NCI-H774 (cell line): ENCODE measurements around the gene WDFY2.

ENCODE experiments used
- DNase-seq: peaks from one replicate; lab custom pipeline; 2025; lab: John Stamatoyannopoulos, UW

Gene WDFY2

DNA sequence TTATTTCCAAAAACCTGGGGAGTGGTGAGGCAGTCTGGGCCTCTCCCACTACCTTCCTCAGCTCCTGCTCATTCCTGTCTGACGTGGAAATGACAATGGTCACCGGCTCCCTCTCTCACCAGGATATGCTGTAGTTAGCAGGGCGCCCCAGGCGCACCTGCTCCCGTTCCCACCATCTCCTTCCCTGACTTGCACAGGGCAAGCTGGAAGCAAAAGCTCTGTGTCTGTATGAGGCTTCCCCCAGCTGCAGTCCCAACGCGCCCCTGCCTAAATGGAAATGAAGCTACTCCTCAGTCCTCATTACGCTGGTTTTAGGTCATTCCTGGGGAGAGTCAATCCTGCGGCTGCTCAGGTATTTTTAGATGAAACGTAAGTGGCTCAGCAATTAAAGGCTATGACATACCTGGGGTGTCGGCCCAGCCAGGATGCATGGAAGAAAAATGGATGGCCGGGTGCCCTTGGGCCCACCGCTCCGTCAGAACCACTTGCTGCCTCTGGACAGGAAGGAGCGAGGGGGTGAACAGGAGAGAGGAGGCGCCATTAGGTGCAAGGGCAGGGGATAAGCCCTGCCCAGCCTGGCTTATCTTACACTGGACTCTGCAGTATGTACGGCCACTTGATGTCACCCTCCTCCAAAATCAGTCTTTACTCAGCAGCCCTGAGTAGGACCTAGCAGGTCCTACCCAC, 187.3 kb downstream of the WDFY2 start:
- no peak for DNase-seq

DNA sequence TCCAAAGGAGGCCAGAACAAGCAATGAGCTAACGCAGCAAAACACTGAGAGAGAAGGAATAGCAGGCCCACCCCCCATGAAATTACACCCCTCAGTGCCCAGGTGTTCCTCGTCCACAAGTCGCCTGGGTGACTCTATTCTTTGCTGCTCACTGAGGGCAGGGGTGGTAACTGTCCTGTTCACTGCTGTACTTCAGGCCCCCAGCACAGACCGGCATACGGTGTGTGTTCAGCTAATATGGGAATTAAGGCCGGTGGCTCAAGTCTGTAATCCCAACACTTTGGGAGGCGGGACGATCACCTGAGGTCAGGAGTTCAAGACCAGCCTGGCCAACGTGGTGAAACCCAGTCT, 187.8 kb downstream of the WDFY2 start:
- DNase-seq, result no peak

DNA sequence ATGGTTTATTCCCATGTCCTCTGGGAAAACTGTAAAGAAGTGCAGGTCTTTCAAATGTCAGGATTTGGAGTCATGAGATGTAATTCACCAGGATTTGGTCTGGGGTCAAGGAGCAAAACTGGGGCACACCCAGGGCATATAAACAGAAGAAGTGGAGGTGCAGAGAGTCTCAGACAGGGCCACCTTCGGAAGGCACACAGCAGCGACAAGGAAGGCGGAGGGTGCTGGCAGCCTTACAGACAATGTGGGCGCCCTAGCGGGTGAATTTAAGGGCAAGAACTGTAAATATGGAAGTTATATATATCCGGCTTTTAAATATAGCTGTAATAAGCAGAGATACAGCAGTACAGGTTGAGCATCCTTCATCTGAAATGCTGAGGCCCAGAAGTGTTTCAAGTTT, 188.5 kb downstream of the WDFY2 start:
- no peak for DNase-seq

GRCh38 chr13:51773515-51773914, 189.3 kb downstream of the WDFY2 start:
- no peak for DNase-seq

- DNase-seq, result no peak
Measured at GRCh38 chr13:51776179-51776578, 191.9 kb downstream of the WDFY2 start.

DNA sequence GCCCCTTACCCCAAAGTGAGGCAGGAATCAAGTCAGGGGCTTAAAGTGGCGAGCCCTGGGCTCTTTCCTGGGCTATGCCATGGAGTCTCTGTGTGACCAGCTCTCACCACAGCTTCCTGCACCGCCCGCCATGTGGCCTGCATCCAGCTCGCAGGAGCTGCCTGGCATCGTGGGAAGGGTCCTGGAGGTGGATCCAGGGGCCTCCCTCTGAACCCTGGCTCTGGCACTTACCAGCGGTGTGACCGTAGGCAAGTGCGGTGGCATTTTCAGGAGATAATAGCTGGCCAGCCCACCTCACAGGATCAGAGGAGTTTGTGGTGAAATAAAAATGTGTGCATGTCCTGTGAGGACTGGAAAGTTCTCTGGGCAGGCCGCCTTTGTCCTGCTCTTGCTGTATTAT, 193.7 kb downstream of the WDFY2 start:
- DNase-seq, result no peak

DNA sequence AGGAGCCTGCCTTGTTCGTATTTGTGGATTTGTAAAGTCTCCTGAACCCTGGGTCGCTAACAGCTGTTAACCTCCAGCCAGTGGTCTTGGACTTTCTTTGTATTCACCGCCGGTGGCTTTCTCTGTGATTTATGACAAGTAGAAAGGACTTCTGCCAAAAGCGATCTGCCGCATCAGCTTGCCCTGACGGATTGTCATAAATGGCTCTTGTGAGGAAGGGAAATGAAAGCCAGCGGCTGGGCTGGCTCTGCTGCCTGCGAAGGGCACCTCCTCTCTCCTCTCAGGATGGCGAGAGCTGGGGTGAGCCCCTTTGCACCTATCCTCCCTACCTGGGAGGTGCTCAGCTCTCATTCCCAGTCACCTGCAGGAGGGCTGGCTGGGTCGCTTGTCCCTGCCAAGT, 194.1 kb downstream of the WDFY2 start:
- DNase-seq, result no peak

DNA sequence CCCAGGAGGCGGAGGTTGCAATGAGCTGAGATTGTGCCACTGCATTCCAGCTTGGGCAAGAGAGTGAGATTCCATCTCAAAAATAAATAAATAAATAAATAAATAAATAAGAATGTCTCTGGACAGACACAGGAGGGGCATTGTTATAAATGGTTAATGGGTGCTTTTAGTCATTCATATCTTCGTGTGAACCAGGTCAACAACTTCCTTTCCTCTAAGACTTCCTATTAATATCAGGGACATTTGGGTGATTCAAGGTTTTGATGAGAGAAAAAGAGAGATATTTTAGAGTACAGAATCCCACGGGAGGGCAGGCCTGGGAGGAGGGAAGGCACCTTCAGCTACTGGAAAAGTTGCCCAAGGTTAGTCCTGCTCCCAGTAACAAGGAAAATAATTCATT, 195.8 kb downstream of the WDFY2 start:
- no peak for DNase-seq

DNA sequence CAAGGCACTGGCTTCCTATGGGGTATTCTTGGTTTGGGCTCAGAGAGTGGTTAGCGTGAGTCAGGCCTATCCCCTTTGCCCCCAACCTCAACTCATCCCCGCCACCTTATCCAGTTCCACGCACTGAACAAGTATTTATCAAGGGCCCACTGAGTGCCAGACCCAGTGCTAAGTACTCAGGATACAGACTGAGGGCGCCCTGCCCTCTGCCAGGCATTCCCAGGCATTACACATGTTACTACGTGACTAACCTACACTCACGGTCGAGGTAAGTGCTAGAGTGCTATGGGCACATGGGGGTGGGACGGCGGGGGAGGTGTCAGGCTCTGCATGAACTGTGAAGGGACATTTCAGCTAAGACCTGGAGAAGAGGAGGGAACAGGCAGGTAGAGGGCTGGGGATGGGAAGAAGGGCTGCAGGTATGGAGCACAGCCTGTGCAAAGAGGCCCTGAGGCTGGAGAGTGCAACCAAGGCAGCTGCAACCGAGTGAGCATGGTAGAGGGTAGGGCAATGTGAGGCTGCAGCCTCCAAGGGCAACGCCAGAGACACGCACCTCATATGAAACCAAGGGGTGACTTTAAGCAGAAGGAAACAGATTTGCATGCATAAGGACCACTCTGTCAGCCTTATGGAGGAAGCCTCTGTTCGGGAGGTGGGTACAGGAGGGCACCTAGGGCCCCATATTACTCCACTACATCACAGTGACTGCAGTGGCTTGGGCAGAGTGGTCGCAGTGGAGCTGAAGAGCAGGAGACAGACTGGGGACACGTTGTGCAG, 197.2 kb downstream of the WDFY2 start:
- no peak for DNase-seq

GRCh38 chr13:51782026-51782710, 197.9 kb downstream of the WDFY2 start:
- no peak for DNase-seq

- DNase-seq, result no peak
Measured at GRCh38 chr13:51783428-51784094, 199.3 kb downstream of the WDFY2 start.

DNA sequence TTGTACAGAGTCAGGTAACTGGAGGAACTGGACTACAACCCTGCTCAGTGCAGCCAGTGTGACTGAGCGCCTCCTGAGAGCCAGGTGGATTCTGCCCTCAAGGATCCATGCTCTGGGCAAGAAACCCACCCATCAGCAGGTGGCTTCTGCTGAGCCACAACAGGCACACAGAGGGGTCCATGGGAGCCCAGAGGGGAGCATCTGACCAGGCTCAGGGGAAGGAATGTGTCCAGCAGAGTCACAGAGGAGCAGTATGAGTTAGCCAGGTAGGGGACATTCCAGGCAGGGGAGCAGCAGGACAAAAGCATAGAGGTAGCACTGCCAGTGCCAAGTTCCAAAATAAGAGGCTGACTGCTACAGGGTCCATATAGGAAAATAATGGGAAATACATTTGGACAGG, 199.8 kb downstream of the WDFY2 start:
- DNase-seq, result no peak

DNA sequence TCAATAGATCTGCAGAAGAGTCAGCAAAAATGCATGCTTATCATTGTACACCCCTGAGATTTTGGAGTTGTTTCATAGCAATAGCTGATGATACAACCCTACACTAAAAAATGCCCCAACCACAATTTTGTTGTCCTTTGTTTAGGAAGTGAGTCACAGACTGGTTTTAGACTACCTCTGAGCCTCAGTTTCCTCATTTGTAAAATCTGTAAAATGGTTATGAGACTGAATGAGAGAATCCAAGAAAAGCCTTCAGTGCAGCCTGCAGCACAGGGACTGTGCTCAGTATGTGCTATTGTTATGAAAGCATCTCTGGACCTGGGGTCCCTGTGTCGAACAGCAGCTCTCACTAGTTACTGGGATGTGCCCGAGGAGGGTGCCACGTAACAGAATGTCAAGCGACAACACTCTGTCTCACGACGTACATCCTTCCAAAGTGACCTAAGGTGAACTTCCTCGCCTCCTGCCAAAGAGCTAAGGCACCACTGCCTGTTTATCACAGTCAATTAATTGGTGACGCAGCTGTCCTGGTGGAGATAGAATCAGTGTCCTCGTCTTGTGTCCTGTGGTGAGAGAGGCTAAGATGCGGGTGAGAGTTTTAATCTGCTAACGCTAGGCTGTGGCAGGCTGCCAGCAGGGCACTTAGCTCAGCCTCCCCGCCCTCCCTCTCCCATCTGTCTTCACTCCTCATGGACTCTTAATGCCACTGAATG, 201.6 kb downstream of the WDFY2 start:
- DNase-seq, result peak; percentile 6

DNA sequence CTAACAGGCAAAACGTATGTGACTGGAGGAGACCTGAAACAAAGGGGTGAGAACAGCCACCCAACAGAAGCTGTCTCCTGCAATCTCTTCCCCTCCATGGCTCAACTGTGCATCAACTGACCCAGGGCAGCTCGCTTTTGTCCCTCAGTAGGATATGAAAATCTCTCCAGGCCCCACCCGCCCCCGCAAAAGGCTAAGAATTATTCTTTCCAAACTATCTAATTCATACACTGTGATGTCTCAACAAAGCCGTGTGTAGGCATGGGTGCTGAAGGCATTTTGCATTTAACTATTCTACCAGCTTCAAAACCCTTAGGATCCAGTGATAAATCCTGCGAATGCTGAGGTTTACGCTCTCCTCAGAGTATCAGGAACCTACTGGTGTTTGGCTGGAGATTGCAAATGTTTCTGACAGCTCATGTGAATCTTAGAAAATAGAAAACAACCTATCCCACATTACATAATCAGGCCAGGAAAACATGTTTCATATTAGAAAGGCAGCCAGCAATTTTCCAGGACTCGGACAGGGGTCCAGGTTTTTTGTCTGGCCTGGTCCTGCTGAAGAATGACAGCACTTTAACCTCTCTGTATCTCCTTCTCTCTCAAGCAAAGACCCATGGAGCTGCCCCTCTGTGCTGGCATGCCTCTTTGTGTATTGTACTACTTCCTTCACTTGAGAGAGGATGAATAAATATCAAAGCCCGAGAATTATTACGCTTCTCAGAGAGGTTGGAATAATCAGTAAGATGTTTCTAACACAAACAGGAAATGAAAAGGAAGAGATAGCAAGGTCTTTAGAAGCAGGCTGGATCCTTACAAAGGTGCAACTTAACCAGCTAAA, 202.4 kb downstream of the WDFY2 start:
- no peak for DNase-seq

- DNase-seq, result no peak
Measured at GRCh38 chr13:51793570-51794271, 209.5 kb downstream of the WDFY2 start.

- no peak for DNase-seq
Measured at GRCh38 chr13:51794964-51795363, 210.7 kb downstream of the WDFY2 start.

GRCh38 chr13:51795419-51795818, 211.2 kb downstream of the WDFY2 start:
- DNase-seq, result no peak

GRCh38 chr13:51796546-51796945, 212.3 kb downstream of the WDFY2 start:
- DNase-seq, result no peak

DNA sequence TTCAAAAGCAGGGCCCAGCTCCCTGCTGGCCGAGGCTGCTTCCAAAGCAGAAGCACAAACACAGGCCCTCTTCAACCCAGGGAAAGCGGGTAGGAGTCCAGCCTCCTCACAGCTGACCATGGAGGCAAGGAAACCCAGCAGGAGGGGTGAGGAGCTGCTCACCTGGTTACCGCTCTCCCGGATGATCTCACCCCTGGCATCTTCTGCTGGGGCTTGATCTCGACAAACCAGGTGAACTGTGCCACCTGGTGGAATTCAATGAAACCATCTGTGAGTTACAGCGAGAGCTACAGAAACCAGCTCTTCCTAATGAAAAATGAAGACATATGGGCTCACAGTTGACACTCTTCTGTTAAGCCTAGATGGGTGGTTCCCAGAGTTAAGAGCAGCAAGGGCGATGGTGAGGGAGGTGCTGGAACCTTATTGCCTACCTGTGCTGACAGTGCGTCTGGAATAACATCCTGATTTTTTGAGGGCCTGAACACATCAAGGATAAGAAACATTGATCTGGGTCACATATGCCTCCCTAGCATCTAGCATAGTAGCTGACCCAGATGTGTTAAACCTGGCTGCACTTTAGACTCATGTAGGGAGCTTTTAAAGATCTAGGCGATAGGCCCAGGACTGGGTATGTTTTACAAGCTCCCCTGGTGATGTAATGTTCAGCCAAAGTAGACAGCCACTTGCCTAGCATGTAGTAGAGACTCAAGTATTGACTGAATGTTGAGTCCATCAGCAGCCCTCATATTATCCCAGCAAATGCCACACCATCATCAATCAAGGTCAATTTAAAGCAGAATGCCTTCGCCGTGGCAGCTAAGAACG, 213.6 kb downstream of the WDFY2 start:
- DNase-seq, result peak; percentile 50

DNA sequence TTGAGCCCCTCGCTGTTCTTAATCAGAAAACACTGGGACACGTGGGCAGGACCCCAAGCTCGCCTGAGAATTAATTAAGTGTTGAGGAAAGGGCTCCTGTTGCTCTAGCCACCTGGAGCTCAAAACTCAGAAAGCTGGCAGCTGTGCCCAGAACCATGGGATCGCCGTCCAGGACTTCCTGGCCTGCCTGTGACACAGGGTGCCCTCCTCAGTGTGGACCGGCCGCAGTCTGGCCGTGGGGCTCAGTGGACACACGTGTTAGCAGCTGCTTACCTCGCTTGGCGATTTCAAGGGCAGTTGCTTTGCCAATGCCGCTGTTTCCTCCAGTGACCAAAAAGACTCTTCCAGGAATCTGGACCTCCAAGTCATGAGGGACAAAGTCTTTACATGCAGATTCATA, 215.0 kb downstream of the WDFY2 start:
- no peak for DNase-seq
